ENCODE measurements around the gene PGC. TPM values are rescaled to one million over a fixed set of nuclear protein-coding genes. Genes with fewer than 3 reads are reported as not detected.

Gene PGC
- total RNA-seq, 4 donors from 2014 or later = 1.5 TPM; not detected in 3

DNA sequence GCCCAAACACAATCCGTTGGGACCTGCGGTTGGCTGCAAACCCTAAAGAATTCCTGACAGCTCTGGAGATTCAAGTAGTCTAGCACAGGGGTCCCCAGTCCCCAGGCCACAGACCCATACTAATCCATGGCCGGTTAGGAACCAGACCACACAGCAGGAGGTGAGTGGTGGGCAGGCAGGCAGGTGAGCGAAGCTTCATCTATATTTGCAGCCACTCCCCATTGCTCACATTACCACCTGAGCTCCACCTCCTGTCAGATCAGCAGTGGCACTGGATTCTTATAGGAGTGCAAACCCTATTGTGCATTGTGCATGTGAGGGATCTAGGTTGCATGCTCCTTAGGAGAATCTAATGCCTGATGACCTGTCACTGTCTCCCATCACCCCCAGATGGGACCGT, 28.4 kb downstream of the PGC start:
- H3K9me3 ChIP-seq = no peaks in the 10 kb centered on the region
- no peak for DNase-seq
- H3K4me1 ChIP-seq = peaks cover 33 to 60% (median 38%) of the 10 kb centered on the region in 4 donors
- no peaks in the 10 kb centered on the region for H3K27me3 ChIP-seq
- WGBS, 2 donors (ENCODE audit: low coverage in 1 of 2) = 83 to 84% methylated on average over 1 to 5 of the region's 5 CpGs
- TF ChIP-seq POLR2A (IDR thresholded peaks at IDR 0.05) (no peak), POLR2AphosphoS5 (IDR thresholded peaks at IDR 0.05) (no peak), EP300 (IDR thresholded peaks at IDR 0.05; ENCODE audit: low read depth) (no peak)
- TF ChIP-seq, protein P1, sequence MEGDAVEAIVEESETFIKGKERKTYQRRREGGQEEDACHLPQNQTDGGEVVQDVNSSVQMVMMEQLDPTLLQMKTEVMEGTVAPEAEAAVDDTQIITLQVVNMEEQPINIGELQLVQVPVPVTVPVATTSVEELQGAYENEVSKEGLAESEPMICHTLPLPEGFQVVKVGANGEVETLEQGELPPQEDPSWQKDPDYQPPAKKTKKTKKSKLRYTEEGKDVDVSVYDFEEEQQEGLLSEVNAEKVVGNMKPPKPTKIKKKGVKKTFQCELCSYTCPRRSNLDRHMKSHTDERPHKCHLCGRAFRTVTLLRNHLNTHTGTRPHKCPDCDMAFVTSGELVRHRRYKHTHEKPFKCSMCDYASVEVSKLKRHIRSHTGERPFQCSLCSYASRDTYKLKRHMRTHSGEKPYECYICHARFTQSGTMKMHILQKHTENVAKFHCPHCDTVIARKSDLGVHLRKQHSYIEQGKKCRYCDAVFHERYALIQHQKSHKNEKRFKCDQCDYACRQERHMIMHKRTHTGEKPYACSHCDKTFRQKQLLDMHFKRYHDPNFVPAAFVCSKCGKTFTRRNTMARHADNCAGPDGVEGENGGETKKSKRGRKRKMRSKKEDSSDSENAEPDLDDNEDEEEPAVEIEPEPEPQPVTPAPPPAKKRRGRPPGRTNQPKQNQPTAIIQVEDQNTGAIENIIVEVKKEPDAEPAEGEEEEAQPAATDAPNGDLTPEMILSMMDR (IDR thresholded peaks at IDR 0.05) = no peak
- no peak overlapping the region for H3K4me3 ChIP-seq
- H3K27ac ChIP-seq = no peak overlapping the region
- in situ Hi-C loops (cut with MboI; ENCODE audit: low pct_ligation_motif_present in 1 of 4, low pct_unique_long_range_greater_than_20kb in 1 of 4, low sequenced_read_pairs in 3 of 4) (no loop called here), intact Hi-C loops (cut with DNase I; ENCODE audit: low total_unique reads) (no loop called here)
- no peaks in the 10 kb centered on the region for H3K36me3 ChIP-seq

DNA sequence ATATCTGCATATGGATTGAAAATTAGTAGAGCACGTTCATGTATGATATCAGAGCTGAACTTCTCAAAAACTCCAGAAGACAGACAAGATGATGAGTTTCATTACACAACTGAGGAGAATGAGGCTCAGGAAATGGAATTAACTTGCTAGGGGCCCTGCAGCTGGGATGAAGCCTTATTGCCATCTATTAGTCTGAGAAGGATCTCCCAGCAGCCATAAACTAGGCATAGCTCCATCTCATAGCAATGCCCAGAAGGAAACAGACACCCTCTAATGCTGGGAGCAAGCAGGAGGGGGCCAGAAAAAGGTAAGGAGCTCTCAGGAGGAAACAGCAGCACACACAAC, 29.8 kb downstream of the PGC start:
- TF ChIP-seq POLR2AphosphoS5 (IDR thresholded peaks at IDR 0.05) = no peak
- TF ChIP-seq POLR2A (IDR thresholded peaks at IDR 0.05) = no peak
- TF ChIP-seq, protein P1 (IDR thresholded peaks at IDR 0.05) = no peak
- TF ChIP-seq EP300 (IDR thresholded peaks at IDR 0.05; ENCODE audit: low read depth) = no peak
- in situ Hi-C loops (cut with MboI; ENCODE audit: low pct_ligation_motif_present in 1 of 4, low pct_unique_long_range_greater_than_20kb in 1 of 4, low sequenced_read_pairs in 3 of 4) (no loop called here), intact Hi-C loops (cut with DNase I; ENCODE audit: low total_unique reads) (no loop called here)
- Histone ChIP-seq H3K27ac (no peak overlapping the region), H3K4me1 (peaks cover 35 to 69% (median 44%) of the 10 kb centered on the region in 4 donors), H3K27me3 (no peaks in the 10 kb centered on the region), H3K36me3 (no peaks in the 10 kb centered on the region), H3K9me3 (no peaks in the 10 kb centered on the region), H3K4me3 (no peak overlapping the region)
- WGBS, 2 donors (ENCODE audit: low coverage in 1 of 2) = 84 to 88% methylated on average over 1 of the region's 1 CpG
- no peak for DNase-seq

DNA sequence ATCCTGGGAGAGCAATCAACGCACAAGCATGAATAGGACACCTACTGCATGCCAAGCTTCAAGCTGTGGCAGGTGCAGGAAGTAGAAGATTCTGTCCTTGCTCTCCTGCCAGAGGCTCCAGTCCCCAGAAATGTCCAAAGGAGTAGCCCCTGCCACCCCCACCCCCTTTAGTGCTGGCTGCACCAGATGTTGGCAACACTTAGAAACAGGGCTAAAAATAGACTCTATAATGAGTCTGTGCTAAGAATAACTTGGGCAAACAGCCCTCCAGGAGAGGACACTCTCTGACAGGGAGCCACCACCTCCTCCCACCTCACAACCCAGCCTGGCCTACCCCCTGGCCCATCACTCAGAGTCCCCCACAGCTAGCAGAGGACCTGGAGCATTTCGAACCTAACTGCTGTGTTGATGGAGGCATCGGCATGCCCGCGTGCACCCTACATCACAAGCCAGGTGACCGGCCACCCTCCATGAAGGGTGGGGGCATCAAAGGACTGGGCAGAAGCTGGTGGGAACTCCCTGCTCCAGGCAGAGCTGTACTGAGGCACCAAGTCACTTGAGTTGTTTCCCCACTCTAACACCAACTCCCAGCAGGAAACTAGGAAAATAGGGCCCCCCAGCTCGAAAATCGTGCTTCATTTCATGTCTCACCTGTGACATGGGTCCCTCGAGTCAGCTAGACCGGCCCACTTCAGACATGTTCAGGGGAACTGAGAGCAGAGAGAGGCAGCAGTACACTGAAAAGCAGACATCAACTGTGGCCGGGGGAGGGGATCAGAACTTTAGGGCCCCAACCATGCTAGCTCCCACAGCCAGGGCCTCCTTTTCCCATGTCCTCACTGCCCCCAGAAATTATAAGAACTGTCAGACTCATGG, 30.4 kb downstream of the PGC start:
- in situ Hi-C loops (cut with MboI; ENCODE audit: low pct_ligation_motif_present in 1 of 4, low pct_unique_long_range_greater_than_20kb in 1 of 4, low sequenced_read_pairs in 3 of 4) = no loop called here
- H3K4me1 ChIP-seq = peaks cover 36 to 74% (median 46%) of the 10 kb centered on the region in 4 donors
- WGBS, 2 donors (ENCODE audit: low coverage in 1 of 2) = 81% methylated on average over 9 of the region's 11 CpGs; no CpG with 5 or more reads in 1 of the 2 donors

More for the DNA sequence above, 30.4 kb downstream of the PGC start:
- intact Hi-C loops (cut with DNase I; ENCODE audit: low total_unique reads) = no loop called here
- Histone ChIP-seq H3K9me3 (no peaks in the 10 kb centered on the region), H3K27ac (no peak overlapping the region), H3K27me3 (no peaks in the 10 kb centered on the region), H3K36me3 (no peaks in the 10 kb centered on the region), H3K4me3 (no peak overlapping the region)
- TF ChIP-seq POLR2AphosphoS5 (IDR thresholded peaks at IDR 0.05) (no peak), POLR2A (IDR thresholded peaks at IDR 0.05) (no peak), EP300 (IDR thresholded peaks at IDR 0.05; ENCODE audit: low read depth) (no peak)
- TF ChIP-seq, protein P1 (IDR thresholded peaks at IDR 0.05) = no peak
- peak; percentile 10 for DNase-seq
